Smooth muscle cell (in vitro differentiated cells): ENCODE data around the gene CDC37. TPM values are rescaled to one million over a fixed set of nuclear protein-coding genes. Genes with fewer than 3 reads are reported as not detected.
A peak's percentile ranks its signal among the peaks of the same experiment; 100 is the strongest.
"Not testable (repeated sequence)": the region's sequence is repeated elsewhere in the genome, so short reads cannot be mapped to it uniquely, and the experiment has no call there.

ENCODE experiments used
- DNase-seq: peaks from one replicate; lab custom pipeline; 2025; ENCODE audit not compliant: unreplicated experiment; lab: John Stamatoyannopoulos, UW
- H2AFZ ChIP-seq: fragments of 200-600 bp; sonication (generic); 2 replicates; pipeline ENCODE4 v1.6.0; 2016; ENCODE audit warnings: antibody characterized with exemption, low read depth, mild to moderate bottlenecking
- H3F3A ChIP-seq: fragments of 200-600 bp; sonication (generic); 2 replicates; pipeline ENCODE4 v1.6.0; 2017; ENCODE audit warnings: antibody characterized with exemption, low read depth
- H3K27ac ChIP-seq: fragments of 200-600 bp; sonication (generic); 2 replicates; pipeline ENCODE4 v1.5.1; 2016; ENCODE audit warnings: low read depth, mild to moderate bottlenecking
- H3K27me3 ChIP-seq: fragments of 200-600 bp; sonication (generic); 2 replicates; pipeline ENCODE4 v1.6.1; 2016; ENCODE audit warnings: low read depth, mild to moderate bottlenecking
- H3K36me3 ChIP-seq: fragments of 200-600 bp; sonication (generic); 2 replicates; pipeline ENCODE4 v1.5.1; 2016; ENCODE audit warnings: low read depth
- H3K4me1 ChIP-seq: fragments of 200-600 bp; sonication (generic); 2 replicates; pipeline ENCODE4 v1.5.1; 2016; ENCODE audit warnings: low read depth
- H3K4me2 ChIP-seq: fragments of 200-600 bp; sonication (generic); 2 replicates; pipeline ENCODE4 v1.6.0; 2016; ENCODE audit warnings: mild to moderate bottlenecking
- H3K4me3 ChIP-seq: fragments of 200-600 bp; sonication (generic); 2 replicates; pipeline ENCODE4 v1.5.1; 2016; ENCODE audit warnings: mild to moderate bottlenecking
- H3K79me2 ChIP-seq: fragments of 200-600 bp; sonication (generic); 2 replicates; pipeline ENCODE4 v1.6.0; 2016; ENCODE audit warnings: low read depth, mild to moderate bottlenecking
- H3K9ac ChIP-seq: fragments of 200-600 bp; sonication (generic); 2 replicates; pipeline ENCODE4 v1.6.0; 2016; ENCODE audit warnings: low read depth
- H3K9me3 ChIP-seq: fragments of 200-600 bp; sonication (generic); replicated peaks from 2 replicates; pipeline ENCODE4 v1.5.1; 2016; ENCODE audit warnings: low read depth
- H4K20me1 ChIP-seq: fragments of 200-600 bp; sonication (generic); 2 replicates; pipeline ENCODE4 v1.6.0; 2016; ENCODE audit warnings: low read depth
- CTCF ChIP-seq: fragments of 200-600 bp; sonication (generic); IDR thresholded peaks from 2 replicates; pipeline ENCODE4 v1.5.1; 2017; ENCODE audit warnings: borderline replicate concordance, mild to moderate bottlenecking, antibody characterized with exemption; ENCODE audit not compliant: insufficient read depth, poor library complexity, severe bottlenecking
- WGBS: methylation state at CpG from one replicate; pipeline ENCODE4 v1.1.7; 2016; ENCODE audit warnings: low lambda C conversion rate; 5-methylcytosine and 5-hydroxymethylcytosine counted together
- polyA plus RNA-seq: library from polyadenylated mRNA; unstranded; fragments of >200 nt; fragmentation: Nextera tagmentation; extraction: Ambion mirVana; gene quantifications from 2 replicates; pipeline ENCODE4 v1.2.1, GENCODE V29; 2016
- total RNA-seq: library from RNA; depleted of rRNA; stranded (reverse); fragments of >200 nt; gene quantifications from 2 replicates; pipeline ENCODE4 v1.2.3, GENCODE V29; 2014

CDC37 gene
- total and polyA plus RNA-seq, 2 experiments from 2014 or later = 98.4 to 186 TPM

- Histone ChIP-seq H4K20me1 (peaks cover 6% of the 10 kb centered on the region), H3K79me2 (no peaks in the 10 kb centered on the region), H3K4me1 (no peaks in the 10 kb centered on the region), H3K4me2 (no peak overlapping the region), H3K9me3 (no peaks in the 10 kb centered on the region), H3K27ac (no peak overlapping the region), H3K9ac (no peak overlapping the region), H3K4me3 (no peak overlapping the region), H3K36me3 (no peaks in the 10 kb centered on the region), H3F3A (no peaks in the 10 kb centered on the region), H3K27me3 (no peaks in the 10 kb centered on the region), H2AFZ (no peak overlapping the region)
- WGBS = 59% methylated on average over 9 of the region's 9 CpGs
- DNase-seq = peak; percentile 6
- TF ChIP-seq CTCF = peak; percentile 74
These were observed 12.6 kb downstream of the CDC37 start for GRCh38 chr19:10390652-10391286.

DNA sequence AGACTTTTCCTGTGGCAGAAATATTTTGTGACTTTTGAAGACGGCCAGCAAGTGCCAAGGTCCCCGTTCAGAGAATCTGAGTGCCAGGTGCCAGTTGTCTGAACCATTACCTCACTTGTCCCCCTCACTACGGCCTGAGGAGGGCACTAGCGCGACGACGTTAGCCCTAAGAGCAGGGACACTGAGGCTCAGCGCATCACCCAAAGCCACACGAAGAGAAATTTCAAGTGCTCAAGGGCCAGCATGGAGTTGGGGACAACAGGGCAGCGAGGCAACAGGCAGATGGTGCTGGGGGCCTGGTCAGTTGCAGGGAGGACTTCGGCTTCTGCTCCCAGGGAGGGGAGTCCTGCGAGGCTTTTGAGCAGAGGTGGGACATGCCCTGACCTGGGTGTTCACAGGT, 13.5 kb downstream of the CDC37 start:
- Histone ChIP-seq H3K27me3 (no peaks in the 10 kb centered on the region), H3K9ac (no peak overlapping the region), H3K4me2 (no peak overlapping the region), H3K4me1 (no peaks in the 10 kb centered on the region), H3K36me3 (no peaks in the 10 kb centered on the region), H3K79me2 (no peaks in the 10 kb centered on the region), H3F3A (no peaks in the 10 kb centered on the region), H4K20me1 (peaks cover 6% of the 10 kb centered on the region), H2AFZ (no peak overlapping the region), H3K27ac (no peak overlapping the region), H3K9me3 (no peaks in the 10 kb centered on the region), H3K4me3 (no peak overlapping the region)
- peak; percentile 18 for TF ChIP-seq CTCF
- no peak for DNase-seq
- WGBS = 75% methylated on average over 12 of the region's 12 CpGs

DNA sequence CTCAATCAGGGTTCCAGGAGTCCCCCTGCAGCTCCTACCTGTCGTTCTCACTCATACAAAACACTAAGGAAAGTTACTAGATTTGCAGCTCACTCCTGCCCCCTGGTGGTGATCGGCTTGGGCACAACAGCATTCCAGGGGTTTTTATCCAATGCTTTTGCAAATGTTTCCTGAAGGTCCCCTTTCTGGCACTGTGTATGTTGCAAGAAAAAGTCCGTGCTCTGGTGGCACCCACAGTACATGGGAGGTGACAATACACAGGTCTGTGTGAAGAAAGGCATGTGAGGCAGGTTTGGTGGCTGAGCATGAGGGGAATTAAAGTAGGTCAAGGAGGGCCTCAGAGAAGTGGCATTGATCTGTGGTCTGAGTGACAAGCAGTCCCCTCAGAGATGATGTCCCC, 14.4 kb downstream of the CDC37 start:
- TF ChIP-seq CTCF = peak; percentile 93
- no peak overlapping the region for H3K4me3 ChIP-seq
- DNase-seq = peak; percentile 76
- H3K4me2 ChIP-seq = no peak overlapping the region
- WGBS = 2% methylated on average over 3 of the region's 3 CpGs
- no peaks in the 10 kb centered on the region for H3K79me2 ChIP-seq
- H3K9ac ChIP-seq = no peak overlapping the region
- H3K9me3 ChIP-seq = no peaks in the 10 kb centered on the region
- H3K27me3 ChIP-seq = no peaks in the 10 kb centered on the region
- no peaks in the 10 kb centered on the region for H3K4me1 ChIP-seq
- no peak overlapping the region for H3K27ac ChIP-seq
- no peaks in the 10 kb centered on the region for H3K36me3 ChIP-seq
- H2AFZ ChIP-seq = no peak overlapping the region
- peaks cover 6% of the 10 kb centered on the region for H4K20me1 ChIP-seq
- no peaks in the 10 kb centered on the region for H3F3A ChIP-seq

DNA sequence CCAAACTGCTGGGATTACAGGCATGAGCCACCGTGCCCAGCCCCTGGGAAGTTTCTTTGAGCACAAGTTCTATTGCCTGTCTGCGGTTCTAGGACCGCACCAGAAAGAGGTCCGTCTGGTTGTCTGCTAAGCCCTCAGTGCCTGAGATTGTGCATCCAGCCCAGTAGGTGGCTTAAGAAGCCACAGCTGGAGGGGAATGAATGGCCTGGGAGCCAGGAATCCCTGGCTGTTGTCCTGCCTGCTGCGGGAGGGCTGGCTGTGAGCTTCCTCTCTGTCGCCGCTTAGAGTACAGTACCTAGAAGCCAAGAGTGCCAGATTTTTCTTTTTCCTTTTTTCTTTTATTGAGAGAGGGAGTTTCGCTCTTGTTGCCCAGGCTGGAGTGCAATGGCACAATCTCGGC, 18.8 kb downstream of the CDC37 start:
- 82% methylated on average over 9 of the region's 9 CpGs for WGBS
- H3K4me2 ChIP-seq = no peak overlapping the region

GRCh38 chr19:10383223-10383499, 20.2 kb downstream of the CDC37 start:
- H3K36me3 ChIP-seq, H3K4me1 ChIP-seq, H3K4me3 ChIP-seq, H4K20me1 ChIP-seq, H3K27ac ChIP-seq, H3F3A ChIP-seq, DNase-seq, H3K79me2 ChIP-seq, H3K9ac ChIP-seq, H3K27me3 ChIP-seq, H3K9me3 ChIP-seq, H2AFZ ChIP-seq, H3K4me2 ChIP-seq: not testable (repeated sequence)
- WGBS = 95% methylated on average over 8 of the region's 8 CpGs

More for the DNA sequence above, 18.8 kb downstream of the CDC37 start:
- Histone ChIP-seq H3K4me3 (no peak overlapping the region), H3K9me3 (no peaks in the 10 kb centered on the region), H3K79me2 (peaks cover 6% of the 10 kb centered on the region), H3K4me1 (peaks cover 6% of the 10 kb centered on the region), H3F3A (no peaks in the 10 kb centered on the region), H3K36me3 (no peaks in the 10 kb centered on the region), H4K20me1 (no peaks in the 10 kb centered on the region), H3K27ac (no peak overlapping the region), H3K9ac (no peak overlapping the region), H3K27me3 (no peaks in the 10 kb centered on the region), H2AFZ (no peak overlapping the region)
- TF ChIP-seq CTCF = no peak
- DNase-seq = no peak
